Small intestine (tissue), 7 donors: ENCODE data around the gene DDX1. TPM values are rescaled to one million over a fixed set of nuclear protein-coding genes. Genes with fewer than 3 reads are reported as not detected.

Source experiments
- DNase-seq, 2 donors: peaks; one replicate each; pipeline versions ENCODE4 v3.0.0 to v3.0.0-alpha.2; 2013
- FAIRE-seq: peaks from 2 replicates; lab custom pipeline; 2012; peaks lifted over from hg19 to GRCh38; lab: Jason Lieb, UNC
- H3K27ac ChIP-seq, 3 donors: one replicate each; pipeline ENCODE4 v1.5.1; 2013; ENCODE audit warnings: low read length in 2 of 3, mild to moderate bottlenecking in 2 of 3, control low read depth in 1 of 3, inconsistent platforms in 1 of 3, low read depth in 1 of 3, moderate library complexity in 1 of 3
- H3K27me3 ChIP-seq, 3 donors: one replicate each; pipeline ENCODE4 v1.6.1; 2013; ENCODE audit warnings: low read length in 3 of 3, inconsistent platforms in 1 of 3; ENCODE audit not compliant: control insufficient read depth in 3 of 3, insufficient read depth in 3 of 3
- H3K36me3 ChIP-seq, 3 donors: one replicate each; pipeline ENCODE4 v1.6.1; 2013; ENCODE audit warnings: low read length in 3 of 3, inconsistent platforms in 1 of 3, low read depth in 1 of 3, mild to moderate bottlenecking in 1 of 3, moderate library complexity in 1 of 3; ENCODE audit not compliant: control insufficient read depth in 3 of 3, insufficient read depth in 2 of 3
- H3K4me1 ChIP-seq, 3 donors: one replicate each; pipeline ENCODE4 v1.6.1; 2013; ENCODE audit warnings: low read length in 2 of 3, inconsistent platforms in 1 of 3, low read depth in 1 of 3, mild to moderate bottlenecking in 1 of 3, moderate library complexity in 1 of 3; ENCODE audit not compliant: control insufficient read depth in 3 of 3, insufficient read depth in 2 of 3
- H3K4me3 ChIP-seq, 3 donors: one replicate each; pipeline ENCODE4 v1.5.1; 2013; ENCODE audit warnings: low read length in 3 of 3, control low read depth in 1 of 3, inconsistent platforms in 1 of 3, low read depth in 1 of 3, mild to moderate bottlenecking in 1 of 3, moderate library complexity in 1 of 3
- H3K9me3 ChIP-seq, 2 donors: one replicate each; pipeline ENCODE4 v1.6.1; 2013; ENCODE audit warnings: low read depth in 1 of 2, low read length in 1 of 2; ENCODE audit not compliant: control insufficient read depth in 2 of 2, insufficient read depth in 1 of 2
- WGBS, 3 donors: extraction: QIAGEN DNeasy Blood & Tissue Kit; methylation state at CpG; one replicate each; pipeline ENCODE4 v1.1.7; 2013; 5-methylcytosine and 5-hydroxymethylcytosine counted together
- polyA plus RNA-seq, 4 donors: library from polyadenylated mRNA; stranded (reverse) in 3 of 4; unstranded in 1 of 4; fragments of 200-250 nt in 3 of 4; fragments of 120-200 nt in 1 of 4; gene quantifications; one replicate each; pipeline versions ENCODE4 v1.2.1 to v1.2.3, GENCODE V29; 2013
- donor health status: healthy with polysubstance abuse.
- donor health status: control.
- donor health status: control.
- donor health status: Bipolar disorder and iron deficiency.
- donor health status: healthy.

Gene DDX1
- polyA plus RNA-seq, 4 donors = 74.6 to 107 (median 79.4) TPM

DNA sequence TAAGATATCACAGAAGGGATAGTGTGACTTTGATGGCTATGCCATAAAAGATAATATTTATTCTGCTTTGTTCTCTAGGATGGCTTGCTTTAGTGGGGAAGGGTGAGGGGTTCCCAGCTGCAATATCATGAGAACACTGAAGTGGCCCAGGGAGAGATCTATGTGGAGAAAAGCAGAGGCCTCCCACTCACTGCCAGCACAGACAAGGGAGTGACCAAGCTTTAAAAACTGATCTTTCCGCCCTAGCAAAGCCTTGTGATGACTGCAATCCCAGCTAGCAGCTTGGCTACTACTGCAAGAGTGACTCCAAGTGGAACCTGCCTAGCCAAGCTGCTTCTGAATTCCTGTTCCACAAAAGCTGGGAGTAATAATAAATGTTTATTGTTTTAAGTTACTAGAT, 7.8 kb upstream of the DDX1 start:
- Histone ChIP-seq H3K9me3 (no peaks in the 10 kb centered on the region), H3K27ac (no peak overlapping the region), H3K27me3 (peaks cover 0 to 3% (median 0%) of the 10 kb centered on the region in 3 donors), H3K36me3 (no peaks in the 10 kb centered on the region), H3K4me1 (no peaks in the 10 kb centered on the region), H3K4me3 (no peak overlapping the region)
- FAIRE-seq (no peak), DNase-seq (no peak)
- 76 to 86% (median 83%) methylated on average over 1 of the region's 1 CpG for WGBS, 3 donors

DNA sequence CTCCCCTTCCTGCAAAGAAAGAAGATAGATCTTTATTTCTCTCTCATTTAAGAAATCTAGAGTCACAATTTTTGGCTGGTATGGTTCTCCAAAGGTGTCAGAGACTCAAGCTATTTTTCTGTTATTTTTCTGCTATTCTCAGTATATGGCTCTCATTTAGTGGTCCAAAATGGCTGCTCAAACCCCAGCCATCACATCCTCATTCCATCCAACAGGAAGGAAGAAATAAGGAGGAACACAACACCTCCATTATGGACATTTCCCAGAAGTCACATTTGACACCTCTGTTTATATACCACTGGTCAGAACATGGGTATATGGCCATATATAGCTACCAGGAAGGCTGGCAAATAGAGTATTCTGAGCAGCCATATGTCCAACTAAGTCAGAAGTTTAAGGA, 7.4 kb upstream of the DDX1 start:
- H3K27me3 ChIP-seq = peaks cover 0 to 3% (median 0%) of the 10 kb centered on the region in 3 donors
- DNase-seq (no peak), FAIRE-seq (no peak)
- no peak overlapping the region for H3K4me3 ChIP-seq
- H3K27ac ChIP-seq = no peak overlapping the region
- no peaks in the 10 kb centered on the region for H3K4me1 ChIP-seq
- no peaks in the 10 kb centered on the region for H3K9me3 ChIP-seq
- H3K36me3 ChIP-seq = no peaks in the 10 kb centered on the region

DNA sequence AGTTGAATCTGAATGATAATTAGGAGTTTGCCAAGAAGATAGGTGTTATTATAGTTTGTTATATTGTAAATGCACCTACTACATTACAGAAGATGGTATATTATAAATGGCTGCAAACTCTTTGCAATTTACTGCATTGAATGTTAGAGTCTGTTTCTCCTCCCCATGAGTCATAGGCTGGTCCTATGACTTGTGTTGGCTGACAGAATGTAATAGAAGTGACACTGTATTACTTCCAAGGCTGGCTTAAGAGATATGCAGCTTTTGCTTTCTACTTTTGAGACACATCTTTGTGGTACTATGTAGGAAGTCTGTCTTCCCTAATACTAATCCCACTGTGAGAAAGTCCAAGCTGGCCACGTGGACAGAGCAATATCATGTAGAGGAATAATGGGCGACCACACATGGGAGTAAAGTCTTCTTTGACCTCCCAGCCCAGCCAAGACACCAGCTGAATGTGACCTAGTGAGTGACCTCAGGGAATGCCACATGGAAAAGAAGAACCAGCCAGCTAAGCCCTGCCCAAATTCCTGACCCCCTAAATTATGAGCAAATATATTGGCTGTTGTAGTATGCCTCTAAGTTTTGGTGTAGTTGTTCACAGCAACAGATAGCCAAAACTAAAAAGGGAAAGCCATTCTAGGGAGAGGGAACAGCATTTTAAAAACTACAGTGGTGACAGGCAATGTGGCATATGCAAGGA, 6.8 kb upstream of the DDX1 start:
- FAIRE-seq = no peak
- Histone ChIP-seq H3K4me1 (no peaks in the 10 kb centered on the region), H3K27me3 (peaks cover 0 to 3% (median 0%) of the 10 kb centered on the region in 3 donors), H3K9me3 (no peaks in the 10 kb centered on the region), H3K4me3 (no peak overlapping the region), H3K27ac (no peak overlapping the region), H3K36me3 (no peaks in the 10 kb centered on the region)
- WGBS, 3 donors = 69 to 75% (median 70%) methylated on average over 2 of the region's 2 CpGs
- peak in 1 of 2 donors; percentile 13 for DNase-seq

DNA sequence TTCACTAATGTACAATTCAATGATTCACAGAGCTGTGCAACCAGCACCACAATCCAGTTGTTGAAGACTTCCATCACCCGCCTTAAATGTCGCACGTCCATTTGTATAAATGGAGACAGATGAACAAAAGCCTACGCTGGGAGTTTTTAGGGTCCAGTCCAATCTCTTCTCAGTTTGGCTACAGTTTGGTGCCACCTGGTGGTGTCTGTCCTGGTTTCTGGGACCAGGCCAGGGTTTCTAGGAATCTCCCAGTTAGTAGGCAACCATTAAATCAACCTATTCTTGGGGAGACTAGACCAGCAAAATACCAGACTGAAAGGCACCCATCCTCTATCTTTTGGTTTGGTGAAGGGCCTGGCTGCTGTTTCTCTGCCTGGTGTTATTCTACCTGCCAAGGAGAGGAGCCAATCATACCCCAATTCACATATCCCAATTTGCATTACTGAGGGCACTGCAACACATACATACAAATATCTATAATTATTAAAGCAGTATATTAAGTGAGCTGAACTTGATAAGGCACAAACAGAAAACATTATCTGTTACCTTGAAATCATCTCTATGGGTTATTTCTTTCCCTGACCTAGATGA, 3.2 kb upstream of the DDX1 start:
- Histone ChIP-seq H3K9me3 (no peaks in the 10 kb centered on the region), H3K36me3 (no peaks in the 10 kb centered on the region), H3K27ac (no peak overlapping the region), H3K4me3 (no peak overlapping the region), H3K4me1 (no peaks in the 10 kb centered on the region), H3K27me3 (no peaks in the 10 kb centered on the region)
- FAIRE-seq (no peak), DNase-seq (peak; percentile 57 to 64)
- WGBS, 3 donors = 44 to 47% (median 46%) methylated on average over 4 of the region's 4 CpGs

DNA sequence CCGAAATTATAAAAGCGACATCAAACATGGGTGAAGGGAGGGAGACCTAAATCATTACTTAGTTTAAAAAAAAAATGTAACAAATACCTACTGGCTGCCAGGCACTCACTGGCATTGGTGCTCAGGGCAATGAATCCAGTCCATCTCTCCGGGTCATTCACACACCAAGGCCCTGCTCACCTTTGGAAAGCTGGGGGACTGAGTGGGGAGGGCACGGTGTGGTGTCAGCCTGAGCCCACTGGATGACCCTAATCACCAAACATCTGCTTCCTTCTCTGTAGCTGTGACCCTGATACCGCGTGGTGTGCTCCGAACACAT, 336 bp upstream of the DDX1 start:
- FAIRE-seq (no peak), DNase-seq (no peak)
- Histone ChIP-seq H3K4me3 (peak overlapping the region in 2 of 3 donors; percentile 83 to 99), H3K9me3 (no peaks in the 10 kb centered on the region), H3K4me1 (no peaks in the 10 kb centered on the region), H3K27ac (peak overlapping the region; percentile 9 to 98 (median 79)), H3K36me3 (peaks cover 2 to 4% (median 4%) of the 10 kb centered on the region in 3 donors), H3K27me3 (no peaks in the 10 kb centered on the region)
- whole genome bisulfite sequencing, 3 donors = 19 to 21% (median 19%) methylated on average over 7 of the region's 7 CpGs

DNA sequence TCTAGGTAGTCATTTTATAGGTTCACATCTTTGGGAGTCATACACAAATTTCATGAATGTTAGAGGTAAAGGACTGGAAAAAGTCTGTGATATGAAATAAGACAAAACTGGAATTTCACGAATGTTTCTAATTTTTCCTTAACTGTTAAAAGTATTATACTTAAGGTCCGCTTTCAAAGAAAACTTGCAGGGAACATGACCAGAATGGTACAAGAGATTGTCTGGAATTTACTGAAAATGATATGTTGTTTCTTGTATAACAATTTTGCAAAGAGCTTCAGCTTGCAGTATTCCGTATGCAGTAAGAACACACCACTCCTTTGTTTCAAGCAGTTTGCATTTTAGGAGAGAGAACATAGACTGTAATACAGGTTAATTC, 1.6 kb downstream of the DDX1 start:
- Histone ChIP-seq H3K27me3 (no peaks in the 10 kb centered on the region), H3K4me1 (no peaks in the 10 kb centered on the region), H3K9me3 (no peaks in the 10 kb centered on the region), H3K4me3 (no peak overlapping the region), H3K36me3 (peaks cover 4% of the 10 kb centered on the region in 3 donors), H3K27ac (no peak overlapping the region)
- WGBS, 3 donors = 81 to 83% (median 83%) methylated on average over 3 of the region's 3 CpGs
- DNase-seq = no peak
- no peak for FAIRE-seq

DNA sequence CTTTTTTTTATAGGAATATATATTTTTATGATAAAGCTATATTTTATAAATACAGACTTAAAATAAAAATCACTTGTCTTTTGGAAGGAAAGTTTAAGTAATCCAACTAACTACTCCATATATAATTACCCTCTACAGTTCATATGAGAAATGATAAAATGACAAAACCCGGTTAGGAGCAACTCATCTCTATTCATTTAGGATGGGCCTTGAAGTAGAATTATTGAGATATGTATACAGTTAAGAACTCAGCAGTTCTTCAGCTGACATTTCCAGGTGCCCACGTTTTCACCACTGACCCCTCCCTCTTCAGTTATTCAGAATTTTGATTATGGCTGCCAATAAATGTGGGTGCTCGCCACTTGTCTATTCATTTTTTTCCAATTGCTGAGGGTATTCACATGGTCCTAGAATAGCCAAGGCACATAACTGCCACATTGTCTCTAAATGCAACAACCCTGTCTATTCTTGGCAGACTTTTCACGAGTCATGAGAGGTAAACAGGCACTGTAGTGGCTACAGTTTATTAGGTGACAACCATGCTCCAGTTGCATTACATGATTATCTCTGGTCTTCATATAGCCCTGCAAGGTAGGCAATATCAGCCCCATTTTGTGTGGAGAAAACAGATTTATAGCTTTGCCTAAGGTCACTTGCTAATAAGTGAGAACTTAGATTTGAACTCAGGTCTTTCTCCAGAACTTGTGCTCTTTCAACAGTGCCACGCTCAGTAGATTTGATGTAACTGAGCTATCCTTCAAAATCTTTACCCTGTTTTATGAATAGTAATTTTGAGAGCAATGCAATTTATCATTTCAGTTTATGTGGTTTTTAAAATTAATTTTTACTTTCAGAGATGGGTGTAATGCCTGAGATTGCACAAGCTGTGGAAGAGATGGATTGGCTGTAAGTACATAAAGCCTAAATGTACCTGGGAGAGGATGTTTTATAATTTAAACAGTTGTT, 2.9 kb downstream of the DDX1 start:
- no peak overlapping the region for H3K27ac ChIP-seq
- H3K4me1 ChIP-seq = no peaks in the 10 kb centered on the region
- H3K9me3 ChIP-seq = no peaks in the 10 kb centered on the region
- DNase-seq = no peak
- no peak overlapping the region for H3K4me3 ChIP-seq
- FAIRE-seq = no peak
- peaks cover 4 to 8% (median 4%) of the 10 kb centered on the region in 3 donors for H3K36me3 ChIP-seq
- no peaks in the 10 kb centered on the region for H3K27me3 ChIP-seq
- 66 to 72% (median 71%) methylated on average over 5 of the region's 5 CpGs for WGBS, 3 donors

DNA sequence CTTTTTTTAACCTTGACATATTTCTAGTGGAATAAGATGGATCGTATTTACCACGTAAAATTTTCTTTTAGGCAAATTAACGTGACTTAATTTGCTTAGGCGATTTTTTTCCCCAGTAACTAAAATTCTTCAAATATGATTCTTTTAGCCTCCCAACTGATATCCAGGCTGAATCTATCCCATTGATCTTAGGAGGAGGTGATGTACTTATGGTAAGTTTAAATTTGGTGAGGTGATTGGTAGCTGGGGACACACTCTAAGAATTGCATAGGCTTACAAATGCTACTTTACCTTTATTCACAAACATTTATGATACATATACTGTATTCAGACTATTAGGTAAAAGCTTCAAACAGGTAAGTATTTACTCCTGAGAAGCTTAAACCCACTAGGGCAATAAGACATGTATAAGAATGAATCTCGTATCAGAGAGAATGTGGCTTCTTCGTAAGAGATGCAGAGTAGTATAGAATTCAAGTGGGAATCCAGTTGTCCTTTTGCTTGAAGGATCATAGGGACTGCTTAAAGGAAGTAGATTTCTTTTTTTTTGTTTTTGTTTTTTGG, 3.8 kb downstream of the DDX1 start:
- FAIRE-seq (no peak), DNase-seq (no peak)
- no peaks in the 10 kb centered on the region for H3K4me1 ChIP-seq
- WGBS, 3 donors = 97 to 99% (median 97%) methylated on average over 6 of the region's 6 CpGs
- peaks cover 4 to 9% (median 5%) of the 10 kb centered on the region in 3 donors for H3K36me3 ChIP-seq
- no peaks in the 10 kb centered on the region for H3K27me3 ChIP-seq
- no peak overlapping the region for H3K27ac ChIP-seq
- H3K9me3 ChIP-seq = no peaks in the 10 kb centered on the region
- H3K4me3 ChIP-seq = no peak overlapping the region
